ENCODE measurements around the gene NAT14. TPM values are rescaled to one million over a fixed set of nuclear protein-coding genes. Genes with fewer than 3 reads are reported as not detected.

Gene NAT14
- polyA plus RNA-seq, 1 donor (not counting 4 experiments of a cell fraction or from before 2014, with no cell fraction given) = 11.0 TPM

DNA sequence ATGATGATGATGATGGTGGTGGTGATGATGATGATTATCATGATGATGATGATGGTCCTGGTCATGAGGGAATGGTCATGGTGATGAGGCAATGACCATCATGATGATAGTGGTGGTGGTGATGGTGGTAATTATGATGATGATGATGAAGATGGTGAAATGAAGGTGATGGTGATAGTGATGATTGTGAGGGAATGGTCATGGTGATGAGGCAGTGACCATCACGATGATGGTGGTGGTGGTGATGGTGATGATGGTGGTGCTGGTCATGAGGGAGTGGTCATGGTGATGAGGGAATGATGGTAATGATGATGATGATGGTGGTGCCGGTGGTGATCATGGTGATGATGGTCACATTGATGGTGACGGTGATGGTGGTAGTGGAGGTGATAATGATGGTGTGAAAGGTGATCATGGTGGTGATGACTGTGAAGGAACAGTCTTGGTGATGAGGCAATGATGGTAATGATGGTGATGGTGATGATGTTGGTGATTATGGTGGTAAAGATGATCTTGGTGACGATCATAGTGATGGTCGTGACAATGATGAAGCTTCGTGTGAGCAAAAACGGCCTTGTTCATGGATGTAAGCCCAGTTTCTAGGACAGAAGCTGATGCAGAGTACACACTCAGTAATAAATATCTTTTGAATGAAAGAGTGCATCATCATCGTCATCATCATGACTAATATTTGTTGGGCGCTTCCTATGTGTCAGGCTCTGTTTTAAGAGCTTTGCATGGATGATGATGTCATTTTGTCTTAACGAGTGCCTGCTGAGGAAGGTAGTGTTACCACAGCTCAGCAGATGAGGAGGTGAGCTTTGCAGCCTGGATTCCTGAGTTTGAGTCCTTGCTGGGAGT, 34.7 kb downstream of the NAT14 start:
- no peaks in the 10 kb centered on the region for H3K4me1 ChIP-seq (ENCODE audit: control insufficient read depth, extremely low read depth, insufficient read depth, low read length)
- no peaks in the 10 kb centered on the region for H3K27me3 ChIP-seq (ENCODE audit: control insufficient read depth, extremely low read depth, insufficient read depth, low read length)
- no peak overlapping the region for H3K27ac ChIP-seq (ENCODE audit: control insufficient read depth, insufficient read depth, low read length)
- no peak overlapping the region for H3K9ac ChIP-seq (ENCODE audit: control insufficient read depth, extremely low read depth, insufficient read depth, low read length)
- H3K9me3 ChIP-seq (ENCODE audit: control insufficient read depth, low read depth, low read length) = peaks cover 2% of the 10 kb centered on the region
- no peaks in the 10 kb centered on the region for H3K79me2 ChIP-seq (ENCODE audit: control insufficient read depth, insufficient read depth, low read length)
- dilution Hi-C loops (cut with MboI; ENCODE audit: extremely low pct_ligation_motif_present, low sequenced_read_pairs) = no loop called here
- H2AFZ ChIP-seq (ENCODE audit: control insufficient read depth, low read length) = no peak overlapping the region
- DNase-seq (ENCODE audit: low read depth, low spot score) (peak; percentile 35), FAIRE-seq (no peak)
- no peak for TF ChIP-seq EZH2 (IDR thresholded peaks at IDR 0.05; ENCODE audit: low read length)
- no peaks in the 10 kb centered on the region for H3K36me3 ChIP-seq (ENCODE audit: control insufficient read depth in 2 of 2, extremely low read depth in 1 of 2, insufficient read depth in 2 of 2, low read length in 2 of 2)
- no peaks in the 10 kb centered on the region for H3K9me1 ChIP-seq (ENCODE audit: control insufficient read depth, extremely low read depth, insufficient read depth, low read length)
- H3K4me3 ChIP-seq (ENCODE audit: control insufficient read depth in 2 of 3, extremely low read depth in 1 of 3, insufficient read depth in 2 of 3, low read depth in 1 of 3, low read length in 3 of 3) = no peak overlapping the region
- H3K4me2 ChIP-seq (ENCODE audit: control insufficient read depth, extremely low read depth, insufficient read depth, low read depth, low read length) = no peak overlapping the region
- H4K20me1 ChIP-seq (ENCODE audit: control insufficient read depth, extremely low read depth, insufficient read depth, low read length) = no peaks in the 10 kb centered on the region

GRCh38 chr19:55520691-55521292, 35.8 kb downstream of the NAT14 start:
- no peak overlapping the region for H3K27ac ChIP-seq (ENCODE audit: control insufficient read depth, insufficient read depth, low read length)
- no peak for DNase-seq (ENCODE audit: low read depth, low spot score)
- no peaks in the 10 kb centered on the region for H3K27me3 ChIP-seq (ENCODE audit: control insufficient read depth, extremely low read depth, insufficient read depth, low read length)
- TF ChIP-seq, protein P1, sequence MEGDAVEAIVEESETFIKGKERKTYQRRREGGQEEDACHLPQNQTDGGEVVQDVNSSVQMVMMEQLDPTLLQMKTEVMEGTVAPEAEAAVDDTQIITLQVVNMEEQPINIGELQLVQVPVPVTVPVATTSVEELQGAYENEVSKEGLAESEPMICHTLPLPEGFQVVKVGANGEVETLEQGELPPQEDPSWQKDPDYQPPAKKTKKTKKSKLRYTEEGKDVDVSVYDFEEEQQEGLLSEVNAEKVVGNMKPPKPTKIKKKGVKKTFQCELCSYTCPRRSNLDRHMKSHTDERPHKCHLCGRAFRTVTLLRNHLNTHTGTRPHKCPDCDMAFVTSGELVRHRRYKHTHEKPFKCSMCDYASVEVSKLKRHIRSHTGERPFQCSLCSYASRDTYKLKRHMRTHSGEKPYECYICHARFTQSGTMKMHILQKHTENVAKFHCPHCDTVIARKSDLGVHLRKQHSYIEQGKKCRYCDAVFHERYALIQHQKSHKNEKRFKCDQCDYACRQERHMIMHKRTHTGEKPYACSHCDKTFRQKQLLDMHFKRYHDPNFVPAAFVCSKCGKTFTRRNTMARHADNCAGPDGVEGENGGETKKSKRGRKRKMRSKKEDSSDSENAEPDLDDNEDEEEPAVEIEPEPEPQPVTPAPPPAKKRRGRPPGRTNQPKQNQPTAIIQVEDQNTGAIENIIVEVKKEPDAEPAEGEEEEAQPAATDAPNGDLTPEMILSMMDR (optimal IDR thresholded peaks at IDR 0.05 in 1 of 3, IDR thresholded peaks at IDR 0.05 in 1 of 3, conservative IDR thresholded peaks at IDR 0.05 in 1 of 3; ENCODE audit: extremely low read depth in 1 of 3, insufficient read depth in 2 of 3, low read length in 3 of 3) = no peak
- TF ChIP-seq EZH2 (IDR thresholded peaks at IDR 0.05; ENCODE audit: low read length) = no peak
- no peak for FAIRE-seq
- dilution Hi-C loops (cut with MboI; ENCODE audit: extremely low pct_ligation_motif_present, low sequenced_read_pairs) = no loop called here
- no peaks in the 10 kb centered on the region for H4K20me1 ChIP-seq (ENCODE audit: control insufficient read depth, extremely low read depth, insufficient read depth, low read length)
- H3K4me3 ChIP-seq (ENCODE audit: control insufficient read depth in 2 of 3, extremely low read depth in 1 of 3, insufficient read depth in 2 of 3, low read depth in 1 of 3, low read length in 3 of 3) = no peak overlapping the region
- no peaks in the 10 kb centered on the region for H3K4me1 ChIP-seq (ENCODE audit: control insufficient read depth, extremely low read depth, insufficient read depth, low read length)
- no peak overlapping the region for H3K4me2 ChIP-seq (ENCODE audit: control insufficient read depth, extremely low read depth, insufficient read depth, low read depth, low read length)
- H2AFZ ChIP-seq (ENCODE audit: control insufficient read depth, low read length) = no peak overlapping the region
- H3K79me2 ChIP-seq (ENCODE audit: control insufficient read depth, insufficient read depth, low read length) = no peaks in the 10 kb centered on the region
- no peaks in the 10 kb centered on the region for H3K36me3 ChIP-seq (ENCODE audit: control insufficient read depth in 2 of 2, extremely low read depth in 1 of 2, insufficient read depth in 2 of 2, low read length in 2 of 2)
- H3K9ac ChIP-seq (ENCODE audit: control insufficient read depth, extremely low read depth, insufficient read depth, low read length) = no peak overlapping the region
- peaks cover 2% of the 10 kb centered on the region for H3K9me3 ChIP-seq (ENCODE audit: control insufficient read depth, low read depth, low read length)
- H3K9me1 ChIP-seq (ENCODE audit: control insufficient read depth, extremely low read depth, insufficient read depth, low read length) = no peaks in the 10 kb centered on the region

Measured in keratinocyte (primary cell).